H1 (cell line): ENCODE measurements around the gene DOCK3. TPM values are rescaled to one million over a fixed set of nuclear protein-coding genes. Genes with fewer than 3 reads are reported as not detected.

ENCODE experiments used
- CTCF ChIA-PET: fragments of 300-600 bp; sonication (Branson Sonifier 250); formaldehyde crosslinking; loops from one replicate; lab custom pipeline; 2021; ENCODE audit not compliant: partially characterized antibody; lab: Charles Lee
- POLR2A ChIA-PET: fragments of 300-600 bp; sonication (Branson Sonifier 250); formaldehyde crosslinking; loops from one replicate; lab custom pipeline; 2021; ENCODE audit warnings: inconsistent platforms; ENCODE audit not compliant: partially characterized antibody; lab: Charles Lee
- DNase-seq, 2 experiments: peaks; one replicate each; pipeline versions ENCODE4 v3.0.0 to v3.0.0-alpha.2; 2010 to 2022; ENCODE audit warnings: low spot score in 2 of 2, low read depth in 1 of 2, mixed read lengths in 1 of 2
- FAIRE-seq: peaks from 2 replicates; lab custom pipeline; 2011; peaks lifted over from hg19 to GRCh38; lab: Jason Lieb, UNC
- H2AFZ ChIP-seq: 2 replicates; pipeline ENCODE4 v1.8.1; 2012; ENCODE audit warnings: low read length, inconsistent platforms
- H2AK5ac ChIP-seq: 2 replicates; pipeline ENCODE4 v1.6.1; 2013; ENCODE audit warnings: low read depth, low read length
- H2BK120ac ChIP-seq: replicated peaks from 2 replicates; pipeline ENCODE3; 2013; ENCODE audit warnings: low read depth, low read length, inconsistent platforms
- H2BK12ac ChIP-seq: 2 replicates; pipeline ENCODE4 v1.6.1; 2013; ENCODE audit warnings: low read depth, low read length
- H2BK15ac ChIP-seq: 2 replicates; pipeline ENCODE4 v1.6.1; 2013; ENCODE audit warnings: low read length
- H2BK20ac ChIP-seq: 2 replicates; pipeline ENCODE4 v1.6.1; 2013; ENCODE audit warnings: low read length
- H2BK5ac ChIP-seq: 2 replicates; pipeline ENCODE4 v1.6.1; 2013; ENCODE audit warnings: low read depth, low read length
- H3K14ac ChIP-seq: 2 replicates; pipeline ENCODE4 v1.6.1; 2013; ENCODE audit warnings: inconsistent platforms; ENCODE audit not compliant: insufficient read length
- H3K18ac ChIP-seq: 2 replicates; pipeline ENCODE4 v1.6.1; 2013; ENCODE audit warnings: low read length; ENCODE audit errors: extremely low read depth
- H3K23ac ChIP-seq: 2 replicates; pipeline ENCODE4 v1.6.1; 2013; ENCODE audit warnings: inconsistent platforms; ENCODE audit not compliant: insufficient read length
- H3K23me2 ChIP-seq: 2 replicates; pipeline ENCODE4 v1.6.1; 2013; ENCODE audit warnings: low read depth, low read length
- H3K27ac ChIP-seq: 2 replicates; pipeline ENCODE4 v1.6.1; 2011; ENCODE audit warnings: low read depth, low read length, inconsistent platforms
- H3K27me3 ChIP-seq, 4 experiments: replicated peaks in 1 of 4; 1 replicate in 1 of 4; 2 replicates in 3 of 4; pipeline versions ENCODE4 v1.6.1 to v1.8.1; 2011 to 2013; ENCODE audit warnings: low read length in 3 of 4, mild to moderate bottlenecking in 3 of 4, inconsistent platforms in 2 of 4, mixed read lengths in 2 of 4, moderate library complexity in 1 of 4; ENCODE audit not compliant: control insufficient read depth in 3 of 4, insufficient read depth in 3 of 4; ENCODE audit errors: extremely low read depth in 1 of 4
- H3K36me3 ChIP-seq, 4 experiments: 2 replicates each; pipeline versions ENCODE4 v1.6.1 to v1.8.1; 2011 to 2013; ENCODE audit warnings: mild to moderate bottlenecking in 4 of 4, low read length in 3 of 4, moderate library complexity in 2 of 4, control low read depth in 1 of 4, inconsistent platforms in 1 of 4; ENCODE audit not compliant: insufficient read depth in 4 of 4, control insufficient read depth in 2 of 4
- H3K4ac ChIP-seq: replicated peaks from 2 replicates; pipeline ENCODE3; 2013; ENCODE audit warnings: low read length, low read depth, mixed read lengths, inconsistent platforms; ENCODE audit not compliant: insufficient read length
- H3K4me1 ChIP-seq, 4 experiments: replicated peaks in 1 of 4; 1 replicate in 1 of 4; 2 replicates in 3 of 4; pipeline versions ENCODE4 v1.6.1 to v1.8.1; 2011 to 2013; ENCODE audit warnings: low read length in 3 of 4, inconsistent platforms in 2 of 4, mixed read lengths in 1 of 4; ENCODE audit not compliant: insufficient read depth in 4 of 4, control insufficient read depth in 3 of 4
- H3K4me2 ChIP-seq, 2 experiments: 2 replicates each; pipeline versions ENCODE4 v1.6.1 to v1.8.1; 2011 to 2013; ENCODE audit warnings: low read depth in 2 of 2, low read length in 2 of 2, control low read depth in 1 of 2, inconsistent platforms in 1 of 2, mild to moderate bottlenecking in 1 of 2; ENCODE audit not compliant: insufficient read depth in 1 of 2
- H3K4me3 ChIP-seq, 4 experiments: fragments of 200-600, 300-600 bp in 1 of 4; sonication (generic), shearing (Covaris generic), sonication (Bioruptor Twin) in 1 of 4; 2 replicates each; pipeline versions ENCODE4 v1.5.1 to v1.8.1; 2011 to 2016; ENCODE audit warnings: low read length in 4 of 4, low read depth in 3 of 4, control low read depth in 2 of 4, inconsistent platforms in 2 of 4, mild to moderate bottlenecking in 2 of 4, mixed read lengths in 1 of 4, moderate library complexity in 1 of 4; ENCODE audit not compliant: insufficient read depth in 2 of 4; ENCODE audit errors: extremely low read depth in 1 of 4
- H3K56ac ChIP-seq: replicated peaks from 2 replicates; pipeline ENCODE3; 2013; ENCODE audit warnings: low read depth, mild to moderate bottlenecking, mixed read lengths, low read length, inconsistent platforms; ENCODE audit not compliant: insufficient read length
- H3K79me1 ChIP-seq: 2 replicates; pipeline ENCODE4 v1.6.1; 2013; ENCODE audit warnings: low read depth, low read length, control low read depth
- H3K79me2 ChIP-seq, 2 experiments: 2 replicates each; pipeline versions ENCODE4 v1.6.1 to v1.8.1; 2012 to 2013; ENCODE audit warnings: low read length in 2 of 2, mild to moderate bottlenecking in 2 of 2, inconsistent platforms in 1 of 2; ENCODE audit not compliant: insufficient read depth in 2 of 2, control insufficient read depth in 1 of 2
- H3K9ac ChIP-seq, 4 experiments: replicated peaks in 1 of 4; 1 replicate in 1 of 4; 2 replicates in 3 of 4; pipeline versions ENCODE4 v1.6.1 to v1.8.1; 2011 to 2013; ENCODE audit warnings: low read depth in 3 of 4, low read length in 3 of 4, control low read depth in 2 of 4, mild to moderate bottlenecking in 2 of 4, moderate library complexity in 2 of 4, inconsistent platforms in 1 of 4; ENCODE audit errors: extremely low read depth in 1 of 4
- H3K9me3 ChIP-seq, 2 experiments: 2 replicates each; pipeline versions ENCODE4 v1.6.1 to v1.8.1; 2012 to 2013; ENCODE audit warnings: mild to moderate bottlenecking in 2 of 2, moderate library complexity in 2 of 2, control low read depth in 1 of 2, inconsistent platforms in 1 of 2, low read depth in 1 of 2, low read length in 1 of 2, mixed read lengths in 1 of 2; ENCODE audit not compliant: insufficient read depth in 2 of 2
- H4K20me1 ChIP-seq, 2 experiments: replicated peaks in 1 of 2; 2 replicates each; pipeline versions ENCODE3 to v1.8.1; 2011 to 2013; ENCODE audit warnings: inconsistent platforms in 2 of 2, low read length in 2 of 2, mild to moderate bottlenecking in 1 of 2; ENCODE audit not compliant: insufficient read depth in 2 of 2, control insufficient read depth in 1 of 2
- H4K5ac ChIP-seq: 2 replicates; pipeline ENCODE4 v1.6.1; 2013; ENCODE audit warnings: low read length, low read depth, mixed read lengths, inconsistent platforms; ENCODE audit not compliant: insufficient read length
- H4K8ac ChIP-seq: 2 replicates; pipeline ENCODE4 v1.8.0; 2013; ENCODE audit warnings: mild to moderate bottlenecking, moderate library complexity, low read length, inconsistent platforms; ENCODE audit not compliant: insufficient read depth; ENCODE audit errors: extremely low read depth
- H4K91ac ChIP-seq: replicated peaks from 2 replicates; pipeline ENCODE3; 2013; ENCODE audit warnings: low read length, mixed read lengths, inconsistent platforms; ENCODE audit not compliant: insufficient read length
- ATF3 ChIP-seq: IDR thresholded peaks from 2 replicates; pipeline ENCODE4 v1.6.1; 2011; ENCODE audit warnings: low read depth, mild to moderate bottlenecking, low read length; ENCODE audit not compliant: insufficient read depth
- CREB1 ChIP-seq: IDR thresholded peaks from 2 replicates; pipeline ENCODE4 v1.6.1; 2012; ENCODE audit warnings: inconsistent platforms
- JUND ChIP-seq: IDR thresholded peaks from 2 replicates; pipeline ENCODE4 v1.6.1; 2011; ENCODE audit warnings: mild to moderate bottlenecking, improper control_type of control experiment, low read length
- RNF2 ChIP-seq: fragments of 200-900, 300-1000 bp; sonication (generic); IDR thresholded peaks from 2 replicates; pipeline ENCODE4 v1.7.1; 2016; ENCODE audit warnings: borderline replicate concordance, low read depth, mild to moderate bottlenecking, antibody characterized with exemption, low read length; ENCODE audit not compliant: poor library complexity, severe bottlenecking; ENCODE audit errors: missing control alignments
- RXRA ChIP-seq: IDR thresholded peaks from 2 replicates; pipeline ENCODE4 v1.6.1; 2011; ENCODE audit warnings: low read depth, mild to moderate bottlenecking, low read length, moderate library complexity; ENCODE audit not compliant: insufficient read depth
- USF2 ChIP-seq: IDR thresholded peaks from 2 replicates; pipeline ENCODE4 v1.6.1; 2011; ENCODE audit warnings: low read length, improper control_type of control experiment
- WGBS, 2 experiments: shearing (Covaris generic) in 1 of 2; methylation state at CpG; one replicate each; pipeline versions ENCODE4 v1.1.6 to v1.1.7; 2013 to 2015; ENCODE audit warnings: low lambda C conversion rate in 2 of 2, mixed read lengths in 2 of 2, inconsistent platforms in 1 of 2, low coverage in 1 of 2, missing lambda C conversion rate in 1 of 2; ENCODE audit not compliant: insufficient replicate concordance in 2 of 2, insufficient coverage in 1 of 2, insufficient read length in 1 of 2; ENCODE audit errors: extremely low coverage in 1 of 2, missing lambda C conversion rate in 1 of 2; 5-methylcytosine and 5-hydroxymethylcytosine counted together
- polyA plus RNA-seq, 7 experiments: library from polyadenylated mRNA; depleted of rRNA in 3 of 7; stranded (reverse) in 5 of 7; unstranded in 2 of 7; fragments of >200 nt in 5 of 7; fragments of 200-250 nt in 2 of 7; gene quantifications; 1 replicate in 5 of 7; 2 replicates in 1 of 7; 4 replicates in 1 of 7; pipeline versions ENCODE4 v1.2.1 to v1.2.3, GENCODE V29; 2011 to 2013; ENCODE audit warnings: missing spikeins in 2 of 7, mixed read lengths in 2 of 7
- total RNA-seq: library from RNA; stranded (reverse); fragmentation: NEBNext Ultra II Directional; extraction: Animal tissue kit (Norgen Biotek cat#: 25700); gene quantifications from 2 replicates; pipeline ENCODE4 v1.2.1, GENCODE V29; 2021

Gene DOCK3
- total and polyA plus RNA-seq, 2 of the 8 experiments (the other 6 are each of a cell fraction or from before 2014, with no cell fraction given): 2.7 to 5.0 TPM

GRCh38 chr3:50657407-50657806 lies 17.3 kb upstream of the DOCK3 start:
- CTCF ChIA-PET: interaction anchor here (0.6 to 63.8 kb wide), 5 partner anchors 9 to 85 kb away, joined by 3 to 1262 read pairs (median 3); partner anchors contain the start of genes CISH, DOCK3 and MAPKAPK3
- WGBS, 2 experiments: 93% methylated on average over 5 of the region's 5 CpGs; no CpG with 5 or more reads in 1 of the 2 experiments
- TF ChIP-seq RXRA (no peak), RNF2 (no peak), ATF3 (no peak), JUND (no peak), CREB1 (no peak), USF2 (no peak)

More at GRCh38 chr3:50657407-50657806, 17.3 kb upstream of the DOCK3 start:
- no peak overlapping the region for H2BK15ac ChIP-seq
- POLR2A ChIA-PET: interaction anchor here (1.2 to 1.7 kb wide), 3 partner anchors 10 to 39 kb away, joined by 4 to 5 read pairs (median 4); no protein-coding TSS in a partner anchor
- H4K91ac ChIP-seq: no peak overlapping the region
- H4K5ac ChIP-seq: no peak overlapping the region
- DNase-seq: no peak
- H3K23me2 ChIP-seq: no peaks in the 10 kb centered on the region
- no peak overlapping the region for H3K9ac ChIP-seq
- no peaks in the 10 kb centered on the region; a peak in 1 of 7 replicates for H3K27me3 ChIP-seq
- H3K4ac ChIP-seq: no peak overlapping the region
- H2AK5ac ChIP-seq: no peak overlapping the region
- H2BK12ac ChIP-seq: no peak overlapping the region
- no peaks in the 10 kb centered on the region; the same call in 1 of the 2 replicates for H3K79me1 ChIP-seq
- H3K23ac ChIP-seq: no peak overlapping the region
- no peak overlapping the region for H3K14ac ChIP-seq
- no peak overlapping the region for H3K56ac ChIP-seq
- no peaks in the 10 kb centered on the region for H3K36me3 ChIP-seq
- no peak overlapping the region for H3K4me2 ChIP-seq
- H3K4me1 ChIP-seq: peaks cover 0 to 3% (median 1%) of the 10 kb centered on the region in 4 experiments; a peak in 4 of 7 replicates
- no peak overlapping the region for H2BK5ac ChIP-seq
- no peak overlapping the region for H3K18ac ChIP-seq
- no peak overlapping the region for H2BK120ac ChIP-seq
- no peak overlapping the region for H3K4me3 ChIP-seq
- no peaks in the 10 kb centered on the region for H3K79me2 ChIP-seq
- no peak overlapping the region for H3K27ac ChIP-seq
- no peak overlapping the region for H2BK20ac ChIP-seq
- no peak overlapping the region for H4K8ac ChIP-seq
- no peaks in the 10 kb centered on the region for H3K9me3 ChIP-seq
- FAIRE-seq: no peak
- peaks cover 0 to 2% of the 10 kb centered on the region in 2 experiments for H4K20me1 ChIP-seq
- no peak overlapping the region for H2AFZ ChIP-seq
